HG03108 (cell line): ENCODE measurements around the gene BSG.
"Not testable (repeated sequence)": the region's sequence is repeated elsewhere in the genome, so short reads cannot be mapped to it uniquely, and the experiment has no call there.

Source experiments
- ATAC-seq: cut with Tn5 transposase; IDR thresholded peaks from one replicate; pipeline ENCODE4 v1.9.1; 2021; ENCODE audit warnings: moderate library complexity; ENCODE audit not compliant: unreplicated experiment

Gene BSG

DNA sequence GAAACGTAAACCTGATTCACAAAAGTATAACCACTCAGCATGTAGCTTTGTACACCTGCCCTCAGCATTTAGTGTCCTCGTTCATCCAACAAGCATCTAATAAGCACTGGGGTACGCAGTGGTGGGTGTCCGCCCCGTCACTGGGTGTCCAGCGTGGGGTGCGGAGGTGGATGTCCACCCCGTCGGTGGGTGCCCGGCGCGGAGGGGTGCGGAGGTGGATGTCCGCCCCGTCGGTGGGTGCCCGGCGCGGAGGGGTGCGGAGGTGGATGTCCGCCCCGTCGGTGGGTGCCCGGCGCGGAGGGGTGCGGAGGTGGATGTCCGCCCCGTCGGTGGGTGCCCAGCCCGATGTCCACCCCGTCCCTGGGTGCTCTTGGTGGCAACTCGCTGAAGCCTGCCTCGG lies 12.8 kb downstream of the BSG start:
- not testable (repeated sequence) for ATAC-seq

DNA sequence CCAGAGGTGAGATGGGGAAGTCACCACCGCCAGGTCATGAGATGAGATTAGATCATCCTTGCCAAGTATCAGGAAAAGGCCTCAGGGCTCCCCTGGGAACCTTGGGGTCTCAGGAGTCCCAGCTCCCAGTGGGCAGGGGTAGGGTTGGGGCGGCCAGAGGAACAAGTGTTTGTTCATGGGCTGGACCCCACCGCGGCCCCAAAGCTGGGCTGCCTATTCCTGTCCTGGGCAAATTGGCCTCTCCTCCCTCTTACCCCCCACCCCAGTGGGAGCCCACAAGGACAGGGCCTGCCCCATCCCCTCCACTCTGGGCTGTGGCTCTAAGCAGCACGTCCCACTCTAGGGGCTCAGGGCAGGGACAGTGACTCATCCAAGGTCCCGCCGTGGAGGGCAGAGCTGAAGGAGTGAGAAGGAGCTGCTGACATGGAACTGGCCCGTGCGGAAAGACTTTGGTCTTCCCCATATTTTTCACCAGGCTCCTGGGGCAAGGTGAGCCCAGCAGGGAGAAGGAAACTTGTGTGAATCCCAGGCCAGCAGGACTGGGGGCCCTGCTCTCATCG lies 13.2 kb downstream of the BSG start:
- ATAC-seq, result no peak

DNA sequence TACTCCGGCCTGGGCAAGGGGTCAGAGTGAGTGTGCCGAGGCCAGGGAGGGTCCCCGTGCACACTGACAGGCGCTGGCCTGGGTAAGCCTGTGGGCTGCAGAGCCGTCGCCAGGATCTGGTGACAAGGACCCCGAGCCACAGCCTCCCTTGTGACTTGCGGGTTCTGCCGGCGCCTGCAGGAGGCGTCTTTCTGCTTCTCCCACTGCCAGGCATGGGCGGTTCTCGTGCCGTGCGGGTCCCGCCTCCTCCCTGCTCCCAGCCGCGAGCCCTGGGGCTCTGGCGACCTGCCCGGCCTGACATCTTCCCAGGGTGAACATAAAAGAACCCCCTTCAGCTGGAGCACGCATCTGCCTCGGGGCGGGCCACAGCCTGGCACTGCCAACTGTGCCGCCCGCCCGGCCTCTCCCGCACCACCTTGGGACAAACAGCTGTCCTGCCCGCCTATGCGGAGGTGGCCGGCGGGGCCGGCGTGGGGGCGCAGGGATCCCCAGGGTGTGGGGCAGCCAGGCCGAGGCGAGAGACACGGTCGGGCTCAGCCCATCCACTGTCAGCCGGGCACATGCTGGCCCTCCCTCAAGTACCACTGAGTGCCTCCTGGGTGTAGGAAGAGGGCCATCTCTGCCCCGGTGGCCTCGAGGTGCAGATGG lies 15.8 kb downstream of the BSG start:
- ATAC-seq, result no peak

DNA sequence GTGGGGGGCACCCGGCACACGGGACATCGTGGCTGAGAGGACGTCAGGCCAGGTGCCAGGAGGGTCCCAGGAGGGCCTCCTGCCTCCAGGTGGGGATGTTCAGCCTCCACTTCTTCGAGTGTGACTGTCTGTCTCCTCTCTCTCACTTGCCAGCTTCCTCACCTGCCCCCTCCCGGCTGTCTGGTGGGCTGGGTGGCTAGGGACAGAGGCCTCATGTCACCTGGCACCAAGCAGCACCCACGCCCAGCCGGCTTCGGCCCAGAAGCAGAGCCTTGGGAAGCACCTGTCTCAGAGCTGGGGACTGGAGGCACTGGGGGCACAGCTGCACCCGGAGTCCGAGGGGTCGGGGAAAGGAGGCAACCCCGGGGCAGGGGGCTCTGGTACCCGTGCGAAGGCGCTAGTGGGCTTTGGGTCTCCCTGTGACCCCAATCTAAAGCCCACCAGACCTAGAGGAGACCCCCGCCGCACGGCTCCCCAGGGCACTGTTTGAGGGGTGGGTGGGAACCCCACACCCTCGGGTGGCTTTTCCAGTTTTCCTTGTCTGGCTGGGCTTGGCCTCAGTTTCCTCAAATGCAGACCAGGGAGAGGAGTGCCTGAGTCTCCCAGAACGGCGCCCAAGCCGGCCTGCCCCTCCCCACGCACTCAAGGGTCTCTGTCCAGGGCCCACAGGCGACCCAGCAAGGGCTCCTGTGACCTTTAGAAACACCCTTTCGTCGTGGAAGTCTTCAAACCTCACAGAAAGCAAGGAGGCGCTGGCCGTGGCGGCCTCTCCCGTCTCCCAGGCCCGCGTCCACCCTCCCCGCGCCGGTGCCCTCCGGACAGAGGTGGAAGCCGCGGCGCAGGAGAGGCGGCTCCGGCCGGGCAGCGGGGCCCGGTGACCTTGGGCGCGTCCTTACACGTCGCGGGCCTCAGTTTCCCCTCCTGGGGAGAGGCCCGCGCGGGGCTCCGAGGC lies 16.6 kb downstream of the BSG start:
- no peak for ATAC-seq

DNA sequence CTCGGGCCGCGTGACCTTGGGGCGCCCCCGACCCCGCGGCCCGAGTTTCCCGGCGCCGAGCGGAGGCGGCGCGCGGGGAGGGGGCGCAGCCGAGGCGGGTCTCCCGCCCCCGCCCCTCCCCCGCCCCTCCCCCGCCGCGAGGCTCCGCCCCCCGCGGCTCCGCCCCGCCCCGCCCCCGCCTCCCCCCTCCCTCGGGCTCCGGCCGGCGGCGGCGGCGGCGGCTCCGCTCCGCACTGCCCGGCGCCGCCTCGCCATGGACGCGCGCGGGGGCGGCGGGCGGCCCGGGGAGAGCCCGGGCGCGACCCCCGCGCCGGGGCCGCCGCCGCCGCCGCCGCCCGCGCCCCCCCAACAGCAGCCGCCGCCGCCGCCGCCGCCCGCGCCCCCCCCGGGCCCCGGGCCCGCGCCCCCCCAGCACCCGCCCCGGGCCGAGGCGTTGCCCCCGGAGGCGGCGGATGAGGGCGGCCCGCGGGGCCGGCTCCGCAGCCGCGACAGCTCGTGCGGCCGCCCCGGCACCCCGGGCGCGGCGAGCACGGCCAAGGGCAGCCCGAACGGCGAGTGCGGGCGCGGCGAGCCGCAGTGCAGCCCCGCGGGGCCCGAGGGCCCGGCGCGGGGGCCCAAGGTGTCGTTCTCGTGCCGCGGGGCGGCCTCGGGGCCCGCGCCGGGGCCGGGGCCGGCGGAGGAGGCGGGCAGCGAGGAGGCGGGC lies 17.4 kb downstream of the BSG start, which contains the start of gene HCN2:
HCN2 (plus strand) TSS at position 189 of the 703 bp plus-strand sequence; CDS start at position 254, 65 bp downstream.
- no peak for ATAC-seq

DNA sequence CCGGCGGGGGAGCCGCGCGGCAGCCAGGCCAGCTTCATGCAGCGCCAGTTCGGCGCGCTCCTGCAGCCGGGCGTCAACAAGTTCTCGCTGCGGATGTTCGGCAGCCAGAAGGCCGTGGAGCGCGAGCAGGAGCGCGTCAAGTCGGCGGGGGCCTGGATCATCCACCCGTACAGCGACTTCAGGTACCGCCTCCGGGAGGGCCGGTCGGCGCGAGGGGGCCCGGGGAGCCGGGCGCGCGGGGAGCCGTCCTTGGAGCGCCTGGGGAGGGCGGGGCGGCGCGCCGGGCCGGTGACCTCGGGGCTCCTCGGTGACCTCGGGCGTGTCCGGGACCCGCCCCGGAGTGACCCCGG lies 18.0 kb downstream of the BSG start:
- ATAC-seq, result no peak

DNA sequence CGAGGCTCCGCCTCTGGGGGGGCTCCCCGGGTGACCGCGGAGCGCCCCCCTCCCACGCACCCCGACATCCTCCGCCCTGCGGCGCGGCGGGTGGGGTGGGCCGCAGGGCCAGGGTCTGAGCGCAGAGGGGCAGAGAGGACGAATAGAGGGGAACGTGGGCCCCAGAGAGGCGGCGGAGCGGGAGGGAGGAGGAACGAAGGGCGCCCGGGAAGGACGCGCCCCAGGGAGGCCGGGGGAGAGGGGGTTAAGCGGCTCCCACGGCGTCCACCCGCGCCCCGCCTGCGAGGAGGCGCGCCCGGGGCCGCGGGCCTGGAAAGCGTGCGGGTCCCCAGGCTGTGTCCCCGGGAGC lies 18.3 kb downstream of the BSG start:
- no peak for ATAC-seq

DNA sequence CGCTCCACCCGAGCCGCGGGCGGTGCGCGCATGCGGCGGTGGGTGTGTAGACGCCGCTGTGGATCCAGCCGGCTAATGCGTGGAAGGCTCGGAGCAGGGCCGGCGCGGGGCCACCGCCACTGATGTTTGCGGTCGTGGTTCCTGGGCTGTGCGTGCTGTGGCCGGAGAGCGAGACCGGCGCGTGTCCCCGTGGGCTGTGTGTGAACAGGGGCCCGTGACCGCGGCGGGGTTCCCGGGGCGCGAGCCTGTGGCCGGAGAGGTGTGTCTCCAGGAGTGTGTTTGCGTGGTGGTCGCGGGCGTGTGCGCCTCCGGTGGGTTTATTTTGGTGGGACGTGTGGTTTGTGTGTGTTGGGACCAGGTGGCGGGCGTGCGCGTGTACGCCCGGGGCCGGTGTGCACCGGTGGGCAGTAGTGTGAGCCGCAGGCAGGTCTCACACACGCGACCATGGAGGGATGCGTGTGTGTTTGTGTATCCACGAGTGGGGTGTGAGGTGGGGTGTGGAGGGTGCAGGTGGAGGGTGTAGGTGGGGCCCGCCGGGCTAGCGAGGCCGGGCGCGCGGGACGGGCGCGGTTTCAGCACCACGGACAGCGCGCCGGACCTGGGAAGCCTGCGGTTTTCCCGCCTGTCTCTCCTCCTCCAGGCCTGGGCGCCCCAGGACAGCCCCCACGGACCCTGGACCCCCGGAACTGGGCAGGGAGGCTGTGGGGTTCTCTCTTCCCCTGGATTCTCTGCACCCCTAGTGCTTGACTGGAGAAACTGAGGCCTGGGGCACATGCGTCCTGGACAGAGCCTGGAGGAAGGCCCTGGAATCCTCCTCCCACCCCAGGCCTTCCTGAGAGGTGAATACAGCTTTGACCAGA lies 18.9 kb downstream of the BSG start:
- no peak for ATAC-seq

DNA sequence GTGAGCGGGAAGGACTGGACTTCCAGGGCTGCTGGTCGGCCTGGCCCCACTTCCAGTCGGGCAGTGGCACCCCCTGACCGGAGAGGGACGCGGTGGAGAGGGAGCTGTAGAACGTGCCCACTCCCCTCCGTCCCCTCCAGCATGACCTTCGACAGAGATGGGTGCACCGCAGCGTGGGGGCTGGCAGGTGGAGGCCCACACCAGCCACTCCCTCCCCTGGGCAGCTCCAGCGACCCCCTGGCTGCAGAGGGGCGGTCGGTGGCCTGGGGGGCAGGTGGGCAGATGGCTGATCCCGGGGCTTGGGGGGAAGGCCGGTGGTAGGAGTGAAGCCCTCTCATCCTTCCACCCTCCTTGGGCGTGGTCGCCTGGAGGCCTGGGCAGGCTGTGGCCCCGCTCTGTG lies 19.7 kb downstream of the BSG start:
- ATAC-seq, result no peak

DNA sequence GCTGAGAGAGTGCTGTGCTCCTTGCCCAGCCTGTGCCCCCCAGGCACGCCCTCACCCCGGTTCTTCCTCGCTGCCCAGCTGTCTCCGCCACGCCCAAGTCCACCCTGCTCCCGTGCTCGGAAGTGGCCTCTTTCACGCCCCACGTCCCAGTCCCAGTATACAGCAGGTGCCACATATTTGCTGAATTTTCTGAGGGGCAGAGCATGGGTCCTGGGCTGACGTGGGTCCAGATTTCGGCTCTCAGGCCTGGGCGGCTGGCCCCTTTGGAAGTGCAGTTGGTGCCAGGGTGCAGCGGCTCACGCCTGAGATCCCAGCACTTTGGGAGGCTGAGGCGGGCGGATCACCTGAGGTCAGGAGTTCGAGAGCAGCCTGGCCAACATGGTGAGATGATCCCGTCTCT lies 20.7 kb downstream of the BSG start:
- no peak for ATAC-seq

DNA sequence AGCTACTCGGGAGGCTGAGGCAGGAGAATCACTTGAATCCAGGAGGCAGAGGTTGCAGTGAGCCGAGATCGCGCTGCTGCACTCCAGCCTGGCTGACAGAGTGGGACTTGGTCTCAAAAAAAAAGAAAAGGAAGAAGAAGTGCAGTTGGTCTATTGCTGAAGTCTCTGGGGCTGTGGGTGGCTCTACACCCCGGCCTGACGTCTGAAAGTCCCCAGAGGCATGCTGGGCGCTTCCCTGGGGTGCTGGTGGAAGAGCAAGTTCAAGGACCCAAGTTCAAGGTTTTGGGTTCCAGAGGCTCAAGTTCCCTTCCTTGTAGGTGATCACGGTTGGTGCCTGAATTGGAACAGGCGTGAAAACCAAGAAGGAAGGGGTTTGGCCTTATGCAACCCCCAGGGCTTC lies 21.1 kb downstream of the BSG start:
- ATAC-seq, result no peak

DNA sequence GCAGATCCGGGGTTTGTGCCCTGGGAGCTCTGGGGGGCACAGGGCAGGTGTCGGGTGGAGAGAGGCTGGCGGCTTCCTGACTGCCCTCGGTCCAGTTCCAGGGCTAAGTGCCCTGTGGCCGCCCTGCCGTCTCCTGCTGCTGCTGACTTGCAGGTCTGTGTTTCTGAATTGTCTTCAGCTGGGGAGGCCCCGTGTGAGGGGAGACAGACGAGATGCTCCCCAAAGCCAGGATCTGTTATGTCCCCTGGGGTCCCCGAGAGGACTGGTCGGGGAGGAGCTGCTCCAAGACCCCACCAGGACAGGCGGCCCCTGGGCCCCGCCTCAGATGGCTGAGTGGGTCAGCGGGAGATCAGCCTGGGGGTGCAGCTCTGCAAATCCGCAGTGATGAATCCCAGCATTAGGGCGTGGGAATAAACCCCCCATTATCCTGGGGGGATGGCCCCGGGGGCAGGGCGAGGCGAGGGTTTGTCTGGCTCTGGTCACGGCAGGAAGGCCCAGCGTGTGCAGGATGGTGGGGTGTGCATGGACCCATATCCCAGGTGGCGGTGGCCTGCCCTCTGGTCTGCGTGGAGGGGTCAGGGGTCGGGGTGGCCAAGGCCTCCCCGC lies 22.0 kb downstream of the BSG start:
- no peak for ATAC-seq

DNA sequence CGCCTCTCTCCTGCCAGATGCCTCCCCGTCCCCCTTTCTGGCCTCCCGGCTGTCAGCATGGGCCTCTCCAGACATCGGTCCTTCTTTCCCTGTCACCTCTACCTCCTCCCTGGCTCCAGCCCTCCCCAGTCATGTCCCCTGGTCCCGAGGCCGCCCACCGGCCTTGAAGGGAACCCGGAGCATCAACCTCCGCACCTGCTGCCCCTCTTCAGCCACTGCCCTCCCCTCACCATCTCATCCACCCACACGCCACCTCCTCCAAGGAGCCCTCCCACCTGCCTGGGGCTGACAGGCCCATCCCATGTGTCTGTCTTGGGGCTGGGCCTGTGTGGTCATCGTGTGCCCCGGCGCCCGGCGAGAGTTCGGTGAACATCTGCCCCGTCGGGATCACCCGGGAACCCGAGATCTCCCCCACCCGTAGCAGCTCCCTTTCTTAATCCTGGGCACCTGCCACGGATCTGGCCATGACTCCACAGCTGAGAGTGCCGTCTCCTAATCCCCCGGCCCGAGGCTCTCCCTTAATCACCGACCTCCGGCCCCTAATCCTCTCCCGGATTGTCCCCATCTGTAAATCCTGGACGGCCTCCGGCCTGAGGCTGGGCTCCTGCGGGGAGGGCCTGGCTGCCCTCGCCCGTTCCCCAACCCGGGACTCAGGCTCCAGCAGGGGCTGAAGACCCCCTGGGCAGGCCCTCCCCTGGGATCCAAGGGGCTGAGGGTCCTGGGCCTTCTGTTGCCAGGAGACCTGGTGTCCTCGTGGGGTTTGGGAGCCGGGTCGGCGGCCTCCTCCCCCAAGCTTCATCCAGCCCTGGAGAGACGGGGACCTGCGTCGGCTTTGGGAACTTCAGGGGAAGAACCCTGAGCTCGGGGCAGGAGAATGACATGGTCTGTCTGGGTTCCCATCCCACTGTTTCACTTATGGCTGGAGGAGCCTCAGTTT lies 23.2 kb downstream of the BSG start:
- ATAC-seq, result no peak

DNA sequence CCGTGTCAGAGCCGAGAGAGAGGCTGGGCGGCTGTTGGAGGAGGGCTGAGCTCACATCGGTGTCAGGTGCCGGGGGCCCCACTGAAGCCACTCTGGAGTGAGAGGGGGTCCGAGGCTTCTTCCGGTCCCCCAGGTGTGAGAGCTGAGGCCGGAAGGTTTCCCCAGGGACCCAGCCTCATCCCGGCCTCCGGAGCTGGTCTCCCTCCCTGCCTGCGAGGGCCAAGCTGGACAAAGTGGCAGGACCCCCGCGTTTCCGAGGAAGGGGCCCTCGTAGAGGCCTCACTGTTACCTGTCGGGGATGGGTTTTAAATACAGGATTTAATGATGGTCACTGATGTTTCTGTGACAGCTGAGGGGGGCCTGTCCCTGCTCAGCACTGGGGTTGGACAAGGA lies 23.9 kb downstream of the BSG start:
- ATAC-seq, result no peak

DNA sequence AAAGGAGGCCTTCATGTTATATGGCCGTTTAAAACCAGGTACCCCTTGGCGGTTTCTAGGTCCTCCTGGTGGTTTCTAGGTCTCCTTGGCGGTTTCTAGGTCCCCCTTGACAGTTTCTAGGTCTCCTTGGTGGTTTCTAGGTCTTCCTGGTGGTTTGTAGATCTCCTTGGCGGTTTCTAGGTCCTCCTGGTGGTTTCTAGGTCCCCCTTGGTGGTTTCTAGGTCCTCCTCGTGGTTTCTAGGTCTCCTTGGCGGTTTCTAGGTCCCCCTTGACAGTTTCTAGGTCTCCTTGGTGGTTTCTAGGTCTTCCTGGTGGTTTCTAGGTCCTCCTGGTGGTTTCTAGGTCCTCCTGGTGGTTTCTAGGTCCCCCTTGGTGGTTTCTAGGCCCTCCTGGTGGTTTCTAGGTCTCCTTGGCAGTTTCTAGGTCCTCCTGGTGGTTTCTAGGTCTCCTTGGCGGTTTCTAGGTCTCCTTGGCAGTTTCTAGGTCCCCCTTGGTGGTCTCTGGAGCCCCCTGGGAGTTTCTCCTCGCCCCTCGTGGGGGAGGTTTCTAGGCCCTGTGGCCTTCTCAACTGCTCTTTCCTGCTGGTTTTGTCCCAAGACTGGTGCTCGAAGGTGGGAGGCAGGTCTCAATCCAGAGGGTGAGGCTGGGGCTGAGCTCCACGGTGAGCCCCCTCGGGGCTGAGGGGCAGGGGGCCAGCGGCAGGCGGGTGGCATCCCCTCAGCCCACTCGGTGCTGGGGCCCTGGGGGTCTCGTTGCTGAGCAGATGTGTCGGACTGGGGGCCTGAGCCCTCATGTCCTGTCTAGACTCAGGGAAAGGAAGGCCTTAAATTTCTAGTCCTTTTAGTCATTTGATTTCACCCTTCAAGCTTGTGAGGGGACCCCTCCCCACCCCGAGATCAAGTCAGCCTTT lies 25.3 kb downstream of the BSG start:
- no peak for ATAC-seq

DNA sequence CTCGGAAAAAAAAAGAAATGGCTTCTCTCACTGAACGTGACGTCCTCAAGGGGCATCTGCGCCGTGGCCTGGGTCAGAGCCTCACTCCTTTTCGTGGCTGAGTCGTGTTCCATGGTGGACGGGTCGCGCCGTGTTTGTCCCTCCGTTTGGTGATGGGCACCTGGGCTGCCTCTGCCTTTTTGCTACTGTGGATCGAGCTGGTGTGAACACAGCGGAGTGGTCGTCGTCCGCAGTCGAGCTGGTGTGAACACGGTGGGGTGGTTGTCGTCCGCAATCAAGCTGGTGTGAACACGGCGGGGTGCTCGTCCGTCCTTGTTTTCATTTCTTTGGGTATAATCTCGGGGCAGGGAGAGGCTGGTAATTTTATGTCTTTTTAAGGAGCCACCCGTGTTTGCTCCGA lies 28.9 kb downstream of the BSG start:
- no peak for ATAC-seq

DNA sequence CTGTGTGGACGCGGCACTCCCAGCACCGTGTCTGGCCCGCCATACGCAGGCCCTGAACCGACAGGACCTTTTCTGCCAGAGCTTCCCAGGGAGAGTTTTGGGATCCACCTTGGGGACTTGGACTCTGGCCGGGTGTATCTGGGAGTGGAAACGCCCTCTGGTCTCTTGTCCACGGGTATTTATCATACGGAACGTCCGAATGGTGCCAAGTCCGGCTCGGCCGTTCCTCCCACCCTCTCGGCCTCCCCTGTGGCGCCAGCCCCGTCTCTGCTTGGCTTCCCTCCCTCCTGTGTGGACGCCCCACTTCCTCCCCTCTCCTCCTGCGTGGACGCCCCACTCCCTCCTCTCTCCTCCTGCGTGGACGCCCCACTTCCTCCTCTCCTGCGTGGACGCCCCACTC lies 29.4 kb downstream of the BSG start:
- no peak for ATAC-seq
